SK-N-MC (cell line): ENCODE data around the gene PCSK6.

Experiments
- EZH2 ChIP-seq: fragments of 200-600 bp; sonication (generic); IDR thresholded peaks from one replicate; pipeline ENCODE4 v1.6.1; 2017; ENCODE audit warnings: antibody characterized with exemption
- POLR2AphosphoS5 ChIP-seq: IDR thresholded peaks from 2 replicates; pipeline ENCODE4 v1.6.1; 2012; ENCODE audit warnings: mild to moderate bottlenecking, low read depth, low read length, borderline replicate concordance

- no peak for TF ChIP-seq EZH2
- no peak for TF ChIP-seq POLR2AphosphoS5
Measured at GRCh38 chr15:101426761-101427333, 62.7 kb downstream of the PCSK6 start.
